CD4-positive, CD25-positive, alpha-beta regulatory T cell (primary cell): ENCODE results near the gene PPFIA1. TPM values are rescaled to one million over a fixed set of nuclear protein-coding genes. Genes with fewer than 3 reads are reported as not detected.
A peak's percentile ranks its signal among the peaks of the same experiment; 100 is the strongest.

Source experiments
- ATAC-seq, 2 donors: fragments of 150-1000 bp; cut with Tn5 transposase; one replicate each; pipeline ENCODE4 v1.10.0; 2021; ENCODE audit warnings: low read depth in 2 of 2, moderate number of reproducible peaks in 2 of 2, moderate library complexity in 1 of 2
- DNase-seq, 3 donors: peaks; one replicate each; pipeline versions ENCODE4 v3.0.0 to v3.0.0-alpha.2; 2012 to 2022; ENCODE audit warnings: mixed read lengths in 1 of 3
- H3K27ac ChIP-seq: one replicate; pipeline ENCODE4 v1.7.0; 2013; ENCODE audit warnings: mild to moderate bottlenecking, low read length; ENCODE audit not compliant: insufficient read depth, poor library complexity, severe bottlenecking
- H3K27me3 ChIP-seq: one replicate; pipeline ENCODE4 v1.7.0; 2013; ENCODE audit warnings: low read length; ENCODE audit not compliant: control insufficient read depth, insufficient read depth
- H3K36me3 ChIP-seq: one replicate; pipeline ENCODE4 v1.7.0; 2013; ENCODE audit warnings: mild to moderate bottlenecking, low read length, moderate library complexity; ENCODE audit not compliant: control insufficient read depth, insufficient read depth
- H3K4me1 ChIP-seq: 2 replicates; pipeline ENCODE4 v1.7.0; 2013; ENCODE audit warnings: mild to moderate bottlenecking, low read length; ENCODE audit not compliant: insufficient read depth, control insufficient read depth, poor library complexity, severe bottlenecking
- H3K4me3 ChIP-seq: one replicate; pipeline ENCODE4 v1.7.0; 2013; ENCODE audit warnings: low read depth, mild to moderate bottlenecking, low read length, moderate library complexity
- H3K9me3 ChIP-seq, 2 experiments: 1 replicate in 1 of 2; 2 replicates in 1 of 2; pipeline ENCODE4 v1.7.0; 2013; ENCODE audit warnings: low read length in 2 of 2, mild to moderate bottlenecking in 1 of 2, moderate library complexity in 1 of 2; ENCODE audit not compliant: control insufficient read depth in 2 of 2
- H3K27ac Mint-ChIP-seq, 3 donors: one replicate each; pipeline ENCODE4 v1.8.0; 2020 to 2022; ENCODE audit warnings: mild to moderate bottlenecking in 3 of 3, mixed read lengths in 3 of 3, moderate library complexity in 2 of 3
- H3K27me3 Mint-ChIP-seq: one replicate; pipeline ENCODE4 v1.8.0; 2022; ENCODE audit warnings: mild to moderate bottlenecking, mixed read lengths
- H3K36me3 Mint-ChIP-seq: one replicate; pipeline ENCODE4 v1.8.0; 2020; ENCODE audit warnings: mixed read lengths
- H3K4me1 Mint-ChIP-seq, 4 donors: one replicate each; pipeline ENCODE4 v1.8.0; 2020 to 2022; ENCODE audit warnings: mixed read lengths in 4 of 4, mild to moderate bottlenecking in 1 of 4
- H3K4me3 Mint-ChIP-seq, 4 donors: one replicate each; pipeline ENCODE4 v1.8.0; 2020 to 2022; ENCODE audit warnings: mild to moderate bottlenecking in 4 of 4, mixed read lengths in 4 of 4, moderate library complexity in 3 of 4
- H3K9me3 Mint-ChIP-seq, 7 donors: one replicate each; pipeline ENCODE4 v1.8.0; 2020 to 2022; ENCODE audit warnings: mixed read lengths in 7 of 7, mild to moderate bottlenecking in 3 of 7, moderate library complexity in 2 of 7
- polyA plus RNA-seq, 4 donors: library from polyadenylated mRNA; unstranded; fragments of 300-500 nt; fragmentation: Illumina TruSeq; gene quantifications; one replicate each; pipeline ENCODE4 v1.2.3, GENCODE V29; 2021
- total RNA-seq: library from RNA; stranded (reverse); gene quantifications from one replicate; pipeline ENCODE4 v1.2.3, GENCODE V29; 2022

Gene PPFIA1
- total and polyA plus RNA-seq, 5 donors from 2014 or later, result 7.9 to 62.6 (median 11.3) TPM

- no peak overlapping the region for H3K4me3 ChIP-seq
- ATAC-seq (no peak), DNase-seq (no peak)
- H3K27me3 ChIP-seq, result no peaks in the 10 kb centered on the region
- no peak overlapping the region for H3K4me3 Mint-ChIP-seq
- H3K9me3 ChIP-seq, result no peaks in the 10 kb centered on the region
- peaks cover 0 to 1% (median 0%) of the 10 kb centered on the region in 7 donors for H3K9me3 Mint-ChIP-seq
- no peaks in the 10 kb centered on the region for H3K27me3 Mint-ChIP-seq
- H3K27ac Mint-ChIP-seq, result no peak overlapping the region
- H3K36me3 ChIP-seq, result peaks cover 5% of the 10 kb centered on the region
- no peaks in the 10 kb centered on the region for H3K4me1 ChIP-seq
- H3K4me1 Mint-ChIP-seq, result peaks cover 0 to 19% (median 6%) of the 10 kb centered on the region in 4 donors
- no peak overlapping the region for H3K27ac ChIP-seq
- peaks cover 19% of the 10 kb centered on the region for H3K36me3 Mint-ChIP-seq
These were observed 36.7 kb downstream of the PPFIA1 start for GRCh38 chr11:70307176-70307575.

GRCh38 chr11:70311616-70312015 lies 41.1 kb downstream of the PPFIA1 start:
- no peak overlapping the region for H3K4me3 ChIP-seq
- no peaks in the 10 kb centered on the region for H3K27me3 ChIP-seq
- H3K9me3 ChIP-seq, result no peaks in the 10 kb centered on the region
- DNase-seq, result no peak
- ATAC-seq, result no peak
- H3K4me1 ChIP-seq, result no peaks in the 10 kb centered on the region
- Mint-ChIP-seq H3K36me3 (peaks cover 31% of the 10 kb centered on the region), H3K4me3 (no peak overlapping the region), H3K27me3 (no peaks in the 10 kb centered on the region), H3K4me1 (peaks cover 0 to 31% (median 15%) of the 10 kb centered on the region in 4 donors), H3K27ac (peak overlapping the region in 2 of 3 donors; percentile 35 to 80), H3K9me3 (peaks cover 0 to 1% (median 0%) of the 10 kb centered on the region in 7 donors)
- H3K36me3 ChIP-seq, result peaks cover 3% of the 10 kb centered on the region
- no peak overlapping the region for H3K27ac ChIP-seq

GRCh38 chr11:70312401-70313357 lies 42.2 kb downstream of the PPFIA1 start:
- H3K4me1 Mint-ChIP-seq, result peaks cover 6 to 27% (median 13%) of the 10 kb centered on the region in 4 donors
- Histone ChIP-seq H3K36me3 (peaks cover 3% of the 10 kb centered on the region), H3K4me1 (no peaks in the 10 kb centered on the region), H3K9me3 (no peaks in the 10 kb centered on the region), H3K4me3 (no peak overlapping the region), H3K27me3 (no peaks in the 10 kb centered on the region), H3K27ac (no peak overlapping the region)
- H3K36me3 Mint-ChIP-seq, result peaks cover 24% of the 10 kb centered on the region
- H3K4me3 Mint-ChIP-seq, result no peak overlapping the region
- ATAC-seq (no peak), DNase-seq (no peak)
- H3K27me3 Mint-ChIP-seq, result no peaks in the 10 kb centered on the region
- H3K9me3 Mint-ChIP-seq, result peaks cover 0 to 1% (median 0%) of the 10 kb centered on the region in 7 donors
- H3K27ac Mint-ChIP-seq, result peak overlapping the region in 1 of 3 donors; percentile 78

- H3K9me3 Mint-ChIP-seq, result peaks cover 0 to 1% (median 0%) of the 10 kb centered on the region in 7 donors
- peaks cover 6 to 27% (median 13%) of the 10 kb centered on the region in 4 donors for H3K4me1 Mint-ChIP-seq
- Histone ChIP-seq H3K4me3 (no peak overlapping the region), H3K36me3 (peaks cover 13% of the 10 kb centered on the region), H3K4me1 (no peaks in the 10 kb centered on the region), H3K27ac (no peak overlapping the region), H3K27me3 (no peaks in the 10 kb centered on the region), H3K9me3 (no peaks in the 10 kb centered on the region)
- no peak overlapping the region for H3K4me3 Mint-ChIP-seq
- DNase-seq (no peak), ATAC-seq (no peak)
- H3K27ac Mint-ChIP-seq, result peak overlapping the region in 1 of 3 donors; percentile 78
- H3K27me3 Mint-ChIP-seq, result no peaks in the 10 kb centered on the region
- peaks cover 24% of the 10 kb centered on the region for H3K36me3 Mint-ChIP-seq
These were observed 43.5 kb downstream of the PPFIA1 start for GRCh38 chr11:70313945-70314344.

- Mint-ChIP-seq H3K27me3 (no peaks in the 10 kb centered on the region), H3K36me3 (peaks cover 22% of the 10 kb centered on the region), H3K4me1 (peaks cover 6 to 25% (median 13%) of the 10 kb centered on the region in 4 donors), H3K9me3 (peaks cover 0 to 1% (median 0%) of the 10 kb centered on the region in 7 donors), H3K4me3 (no peak overlapping the region), H3K27ac (no peak overlapping the region)
- H3K9me3 ChIP-seq, result no peaks in the 10 kb centered on the region
- DNase-seq, result no peak
- H3K27me3 ChIP-seq, result no peaks in the 10 kb centered on the region
- peaks cover 19% of the 10 kb centered on the region for H3K36me3 ChIP-seq
- no peak for ATAC-seq
- H3K27ac ChIP-seq, result no peak overlapping the region
- no peaks in the 10 kb centered on the region for H3K4me1 ChIP-seq
- no peak overlapping the region for H3K4me3 ChIP-seq
These were observed 44.2 kb downstream of the PPFIA1 start for GRCh38 chr11:70314730-70315129.

GRCh38 chr11:70315716-70316115 lies 45.2 kb downstream of the PPFIA1 start:
- Mint-ChIP-seq H3K4me1 (peaks cover 6 to 21% (median 12%) of the 10 kb centered on the region in 4 donors), H3K9me3 (peaks cover 0 to 1% (median 0%) of the 10 kb centered on the region in 7 donors), H3K36me3 (peaks cover 16% of the 10 kb centered on the region), H3K27ac (no peak overlapping the region), H3K27me3 (no peaks in the 10 kb centered on the region), H3K4me3 (no peak overlapping the region)
- Histone ChIP-seq H3K9me3 (no peaks in the 10 kb centered on the region), H3K27ac (no peak overlapping the region), H3K36me3 (peaks cover 24% of the 10 kb centered on the region), H3K4me3 (no peak overlapping the region), H3K27me3 (no peaks in the 10 kb centered on the region), H3K4me1 (no peaks in the 10 kb centered on the region)
- DNase-seq, result no peak
- ATAC-seq, result no peak

GRCh38 chr11:70317581-70318305 lies 47.3 kb downstream of the PPFIA1 start:
- Mint-ChIP-seq H3K4me3 (no peak overlapping the region), H3K27ac (no peak overlapping the region), H3K27me3 (no peaks in the 10 kb centered on the region), H3K36me3 (peaks cover 20% of the 10 kb centered on the region), H3K4me1 (peaks cover 6 to 20% (median 11%) of the 10 kb centered on the region in 4 donors), H3K9me3 (no peaks in the 10 kb centered on the region)
- Histone ChIP-seq H3K4me3 (no peak overlapping the region), H3K9me3 (no peaks in the 10 kb centered on the region), H3K36me3 (peaks cover 28% of the 10 kb centered on the region), H3K27me3 (no peaks in the 10 kb centered on the region), H3K4me1 (no peaks in the 10 kb centered on the region), H3K27ac (no peak overlapping the region)
- no peak for ATAC-seq
- no peak for DNase-seq
